SK-N-MC (cell line): Measurements from ENCODE around the gene RNASE8.

Source experiments
- EZH2 ChIP-seq: fragments of 200-600 bp; sonication (generic); IDR thresholded peaks from one replicate; pipeline ENCODE4 v1.6.1; 2017; ENCODE audit warnings: antibody characterized with exemption
- POLR2AphosphoS5 ChIP-seq: IDR thresholded peaks from 2 replicates; pipeline ENCODE4 v1.6.1; 2012; ENCODE audit warnings: mild to moderate bottlenecking, low read depth, low read length, borderline replicate concordance

GRCh38 chr14:21025371-21026273, 32.0 kb upstream of the RNASE8 start:
- TF ChIP-seq EZH2, result no peak
- TF ChIP-seq POLR2AphosphoS5, result no peak
